HUES6 (cell line): ENCODE results near the gene EPHB1.

ENCODE experiments used
- H3K27ac ChIP-seq: 2 replicates; pipeline ENCODE4 v1.7.0; 2013; ENCODE audit warnings: low read depth, mild to moderate bottlenecking, low read length, inconsistent platforms
- H3K27me3 ChIP-seq: 2 replicates; pipeline ENCODE4 v1.6.1; 2013; ENCODE audit warnings: low read length; ENCODE audit not compliant: control insufficient read depth, insufficient read depth
- H3K36me3 ChIP-seq: 2 replicates; pipeline ENCODE4 v1.6.1; 2013; ENCODE audit warnings: low read length; ENCODE audit not compliant: control insufficient read depth, insufficient read depth
- H3K4me1 ChIP-seq: 2 replicates; pipeline ENCODE4 v1.6.1; 2013; ENCODE audit warnings: low read length; ENCODE audit not compliant: control insufficient read depth, insufficient read depth
- H3K4me3 ChIP-seq: 2 replicates; pipeline ENCODE4 v1.5.1; 2013; ENCODE audit warnings: low read depth, low read length
- H3K9ac ChIP-seq: one replicate; pipeline ENCODE4 v1.6.1; 2013; ENCODE audit warnings: mild to moderate bottlenecking, low read length
- H3K9me3 ChIP-seq: 2 replicates; pipeline ENCODE4 v1.6.1; 2013; ENCODE audit warnings: low read depth, low read length; ENCODE audit not compliant: control insufficient read depth, insufficient read depth

EPHB1 gene

GRCh38 chr3:135082706-135083105, 287.6 kb downstream of the EPHB1 start:
- H3K27me3 ChIP-seq: no peaks in the 10 kb centered on the region
- no peak overlapping the region for H3K9ac ChIP-seq
- H3K4me1 ChIP-seq: peaks cover 11% of the 10 kb centered on the region; the same call in 1 of the 2 replicates
- H3K27ac ChIP-seq: no peak overlapping the region
- no peaks in the 10 kb centered on the region for H3K36me3 ChIP-seq
- H3K4me3 ChIP-seq: no peak overlapping the region
- no peaks in the 10 kb centered on the region for H3K9me3 ChIP-seq

- H3K9ac ChIP-seq: no peak overlapping the region
- H3K4me1 ChIP-seq: peaks cover 11% of the 10 kb centered on the region; the same call in 1 of the 2 replicates
- H3K4me3 ChIP-seq: no peak overlapping the region
- H3K9me3 ChIP-seq: no peaks in the 10 kb centered on the region
- no peaks in the 10 kb centered on the region for H3K36me3 ChIP-seq
- no peak overlapping the region for H3K27ac ChIP-seq
- H3K27me3 ChIP-seq: no peaks in the 10 kb centered on the region
These were observed 288.1 kb downstream of the EPHB1 start for GRCh38 chr3:135083179-135083578.

GRCh38 chr3:135083756-135084155, 288.7 kb downstream of the EPHB1 start:
- Histone ChIP-seq H3K9ac (no peak overlapping the region), H3K4me3 (no peak overlapping the region), H3K27ac (no peak overlapping the region), H3K9me3 (no peaks in the 10 kb centered on the region), H3K36me3 (no peaks in the 10 kb centered on the region), H3K4me1 (peaks cover 11% of the 10 kb centered on the region; the same call in 1 of the 2 replicates), H3K27me3 (no peaks in the 10 kb centered on the region)

- H3K4me1 ChIP-seq: peaks cover 9% of the 10 kb centered on the region; the same call in 1 of the 2 replicates
- H3K9ac ChIP-seq: no peak overlapping the region
- no peak overlapping the region for H3K27ac ChIP-seq
- H3K27me3 ChIP-seq: no peaks in the 10 kb centered on the region
- H3K36me3 ChIP-seq: no peaks in the 10 kb centered on the region
- no peaks in the 10 kb centered on the region for H3K9me3 ChIP-seq
- no peak overlapping the region for H3K4me3 ChIP-seq
These were observed 289.3 kb downstream of the EPHB1 start for GRCh38 chr3:135084405-135084804.

GRCh38 chr3:135084976-135085375, 289.9 kb downstream of the EPHB1 start:
- Histone ChIP-seq H3K36me3 (no peaks in the 10 kb centered on the region), H3K27me3 (no peaks in the 10 kb centered on the region), H3K27ac (no peak overlapping the region), H3K9ac (no peak overlapping the region), H3K4me3 (no peak overlapping the region), H3K4me1 (peaks cover 3% of the 10 kb centered on the region; the same call in 1 of the 2 replicates), H3K9me3 (no peaks in the 10 kb centered on the region)

GRCh38 chr3:135085652-135086436, 290.8 kb downstream of the EPHB1 start:
- Histone ChIP-seq H3K4me1 (no peaks in the 10 kb centered on the region), H3K27ac (no peak overlapping the region), H3K27me3 (no peaks in the 10 kb centered on the region), H3K9ac (no peak overlapping the region), H3K9me3 (no peaks in the 10 kb centered on the region), H3K36me3 (no peaks in the 10 kb centered on the region), H3K4me3 (no peak overlapping the region)

- H3K27me3 ChIP-seq: no peaks in the 10 kb centered on the region
- H3K36me3 ChIP-seq: no peaks in the 10 kb centered on the region
- H3K27ac ChIP-seq: no peak overlapping the region
- no peaks in the 10 kb centered on the region for H3K9me3 ChIP-seq
- H3K4me1 ChIP-seq: no peaks in the 10 kb centered on the region
- no peak overlapping the region for H3K9ac ChIP-seq
- no peak overlapping the region for H3K4me3 ChIP-seq
These were observed 292.7 kb downstream of the EPHB1 start for GRCh38 chr3:135087782-135088181.

- Histone ChIP-seq H3K4me1 (no peaks in the 10 kb centered on the region), H3K4me3 (no peak overlapping the region), H3K27ac (no peak overlapping the region), H3K36me3 (no peaks in the 10 kb centered on the region), H3K27me3 (no peaks in the 10 kb centered on the region), H3K9me3 (no peaks in the 10 kb centered on the region), H3K9ac (no peak overlapping the region)
These were observed 294.4 kb downstream of the EPHB1 start for GRCh38 chr3:135089451-135089850.

- Histone ChIP-seq H3K27me3 (no peaks in the 10 kb centered on the region), H3K27ac (no peak overlapping the region), H3K9ac (no peak overlapping the region), H3K9me3 (no peaks in the 10 kb centered on the region), H3K36me3 (no peaks in the 10 kb centered on the region), H3K4me1 (no peaks in the 10 kb centered on the region), H3K4me3 (no peak overlapping the region)
These were observed 295.1 kb downstream of the EPHB1 start for GRCh38 chr3:135090020-135090717.

- no peak overlapping the region for H3K9ac ChIP-seq
- no peaks in the 10 kb centered on the region for H3K36me3 ChIP-seq
- H3K27me3 ChIP-seq: no peaks in the 10 kb centered on the region
- H3K4me3 ChIP-seq: no peak overlapping the region
- no peaks in the 10 kb centered on the region for H3K4me1 ChIP-seq
- no peak overlapping the region for H3K27ac ChIP-seq
- no peaks in the 10 kb centered on the region for H3K9me3 ChIP-seq
These were observed 296.9 kb downstream of the EPHB1 start for GRCh38 chr3:135091946-135092345.

- H3K27ac ChIP-seq: no peak overlapping the region
- H3K9me3 ChIP-seq: no peaks in the 10 kb centered on the region
- no peaks in the 10 kb centered on the region for H3K36me3 ChIP-seq
- no peaks in the 10 kb centered on the region for H3K4me1 ChIP-seq
- no peak overlapping the region for H3K9ac ChIP-seq
- no peak overlapping the region for H3K4me3 ChIP-seq
- H3K27me3 ChIP-seq: no peaks in the 10 kb centered on the region
These were observed 298.1 kb downstream of the EPHB1 start for GRCh38 chr3:135093121-135093520.
